ENCODE results near the gene RUNX2.

GRCh38 chr6:45387236-45387635 is 59.1 kb downstream of the RUNX2 start:
- TF ChIP-seq MAX (IDR thresholded peaks at IDR 0.05) (no peak), YY1 (IDR thresholded peaks at IDR 0.05; ENCODE audit: low read depth) (no peak), CEBPB (IDR thresholded peaks at IDR 0.05) (no peak), EP300 (IDR thresholded peaks at IDR 0.05; ENCODE audit: borderline replicate concordance) (no peak), TAF1 (IDR thresholded peaks at IDR 0.05; ENCODE audit: low read depth) (no peak), REST (IDR thresholded peaks at IDR 0.05; ENCODE audit: low read depth) (no peak), FOXM1 (IDR thresholded peaks at IDR 0.05; ENCODE audit: borderline replicate concordance, low read depth) (no peak), CREB1 (IDR thresholded peaks at IDR 0.05; ENCODE audit: low read depth) (no peak), RAD21 (IDR thresholded peaks at IDR 0.05; ENCODE audit: low read depth) (no peak), TEAD4 (IDR thresholded peaks at IDR 0.05) (no peak), EGR1 (IDR thresholded peaks at IDR 0.05) (no peak)
